ENCODE data around the gene SCPEP1.
A peak's percentile ranks its signal among the peaks of the same experiment; 100 is the strongest.

The SCPEP1 gene

DNA sequence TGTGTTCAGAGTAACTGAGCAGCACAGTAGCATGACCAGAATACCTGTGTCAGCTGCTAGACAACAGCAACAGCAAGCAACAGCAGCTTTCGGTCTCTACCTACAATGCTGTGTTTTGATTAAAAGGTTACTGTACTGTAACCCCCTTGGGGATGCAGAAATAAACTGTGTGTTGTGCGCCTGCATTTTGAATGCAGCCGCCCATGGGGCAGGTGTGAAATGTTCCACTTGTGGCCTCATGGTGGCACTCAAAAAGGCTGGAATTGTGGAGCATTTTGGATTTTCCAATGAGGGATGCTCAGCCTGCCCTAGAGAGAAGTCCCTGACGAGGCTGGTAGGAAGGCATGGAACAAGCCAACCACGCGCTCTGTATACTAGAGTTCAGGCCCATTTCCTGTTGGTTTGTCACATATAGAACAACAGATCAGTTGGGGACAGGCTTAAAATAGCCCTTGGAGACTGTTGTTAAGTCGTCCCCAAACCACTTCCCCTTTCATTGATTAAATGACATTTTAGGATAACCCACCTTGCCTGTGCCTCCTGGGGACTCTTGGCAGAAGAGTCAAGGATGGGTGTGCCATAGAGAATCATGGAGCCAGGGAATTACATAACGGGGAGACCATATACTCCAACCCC lies 27.1 kb downstream of the SCPEP1 start:
- no peak overlapping the region for H3K4me3 ChIP-seq
- TF ChIP-seq, protein P1, sequence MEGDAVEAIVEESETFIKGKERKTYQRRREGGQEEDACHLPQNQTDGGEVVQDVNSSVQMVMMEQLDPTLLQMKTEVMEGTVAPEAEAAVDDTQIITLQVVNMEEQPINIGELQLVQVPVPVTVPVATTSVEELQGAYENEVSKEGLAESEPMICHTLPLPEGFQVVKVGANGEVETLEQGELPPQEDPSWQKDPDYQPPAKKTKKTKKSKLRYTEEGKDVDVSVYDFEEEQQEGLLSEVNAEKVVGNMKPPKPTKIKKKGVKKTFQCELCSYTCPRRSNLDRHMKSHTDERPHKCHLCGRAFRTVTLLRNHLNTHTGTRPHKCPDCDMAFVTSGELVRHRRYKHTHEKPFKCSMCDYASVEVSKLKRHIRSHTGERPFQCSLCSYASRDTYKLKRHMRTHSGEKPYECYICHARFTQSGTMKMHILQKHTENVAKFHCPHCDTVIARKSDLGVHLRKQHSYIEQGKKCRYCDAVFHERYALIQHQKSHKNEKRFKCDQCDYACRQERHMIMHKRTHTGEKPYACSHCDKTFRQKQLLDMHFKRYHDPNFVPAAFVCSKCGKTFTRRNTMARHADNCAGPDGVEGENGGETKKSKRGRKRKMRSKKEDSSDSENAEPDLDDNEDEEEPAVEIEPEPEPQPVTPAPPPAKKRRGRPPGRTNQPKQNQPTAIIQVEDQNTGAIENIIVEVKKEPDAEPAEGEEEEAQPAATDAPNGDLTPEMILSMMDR (IDR thresholded peaks at IDR 0.05): no peak
- DNase-seq (ENCODE audit: low spot score): peak; percentile 21
- no peak overlapping the region for H3K27ac ChIP-seq

DNA sequence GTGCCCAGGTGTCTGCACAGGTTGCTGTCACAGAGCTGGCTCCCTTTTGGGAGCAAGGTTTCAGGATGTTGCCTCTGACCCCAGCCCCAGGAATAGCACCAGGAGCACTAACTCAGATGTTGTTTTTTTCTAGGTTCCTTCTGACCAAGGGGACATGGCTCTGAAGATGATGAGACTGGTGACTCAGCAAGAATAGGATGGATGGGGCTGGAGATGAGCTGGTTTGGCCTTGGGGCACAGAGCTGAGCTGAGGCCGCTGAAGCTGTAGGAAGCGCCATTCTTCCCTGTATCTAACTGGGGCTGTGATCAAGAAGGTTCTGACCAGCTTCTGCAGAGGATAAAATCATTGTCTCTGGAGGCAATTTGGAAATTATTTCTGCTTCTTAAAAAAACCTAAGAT lies 28.1 kb downstream of the SCPEP1 start:
- DNase-seq (ENCODE audit: low spot score): no peak
- H3K27ac ChIP-seq: no peak overlapping the region
- no peak overlapping the region for H3K4me3 ChIP-seq
- TF ChIP-seq, protein P1 (IDR thresholded peaks at IDR 0.05): no peak

DNA sequence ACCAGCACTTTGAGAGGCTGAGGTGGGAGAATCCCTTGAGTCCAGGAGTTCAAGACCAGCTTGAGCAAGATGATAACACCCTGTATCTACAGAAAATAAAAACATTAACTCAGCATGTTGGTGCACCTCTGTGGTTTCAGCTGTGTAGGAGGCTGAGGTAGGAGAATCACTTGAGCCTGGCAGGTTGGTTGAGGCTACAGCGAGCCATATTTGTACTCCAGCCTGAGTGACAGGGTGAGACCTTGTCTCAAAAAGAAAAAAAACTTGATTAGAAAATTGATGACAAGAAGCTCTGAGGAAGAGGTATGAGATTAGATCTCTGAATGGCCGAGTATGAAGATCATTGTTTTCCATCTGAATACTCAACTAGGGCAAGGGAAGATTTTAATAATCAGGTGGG lies 31.0 kb downstream of the SCPEP1 start:
- no peak overlapping the region for H3K4me3 ChIP-seq
- TF ChIP-seq, protein P1 (IDR thresholded peaks at IDR 0.05): no peak
- DNase-seq (ENCODE audit: low spot score): no peak

DNA sequence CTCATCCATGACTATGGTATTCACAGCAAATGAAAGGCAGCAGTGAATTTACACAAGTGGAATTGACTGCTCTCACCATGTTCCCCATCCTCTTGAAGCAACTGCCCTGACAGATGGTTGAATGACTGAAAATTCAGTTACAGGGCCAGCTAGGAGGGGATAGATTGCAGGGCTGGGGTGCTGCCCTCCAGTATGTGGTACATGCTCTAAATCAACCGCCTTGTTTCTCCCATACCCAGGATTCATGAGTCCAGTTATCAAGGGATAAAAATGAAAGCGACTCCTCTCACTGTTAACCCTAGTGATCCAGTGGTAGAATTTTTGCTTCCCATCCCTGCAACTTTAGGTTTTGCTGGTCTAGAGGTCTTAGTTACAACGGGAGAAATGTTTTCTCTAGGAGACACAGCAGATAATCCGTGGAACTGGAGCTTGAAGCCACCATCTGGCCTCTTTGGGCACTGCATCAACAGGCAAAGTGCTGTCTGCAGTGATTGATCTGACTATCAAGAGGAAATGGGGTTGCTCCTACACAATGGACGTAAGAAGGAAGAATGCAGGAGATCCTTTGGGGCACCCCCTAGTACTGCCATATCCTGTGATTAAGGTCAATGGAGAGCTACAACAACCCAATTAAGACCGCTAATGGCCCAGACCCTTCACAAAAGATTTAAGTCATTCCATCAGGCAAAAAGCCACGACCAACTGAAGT lies 32.0 kb downstream of the SCPEP1 start:
- TF ChIP-seq, protein P1 (IDR thresholded peaks at IDR 0.05): peak; percentile 52
- no peak for DNase-seq (ENCODE audit: low spot score)
- H3K27ac ChIP-seq: no peak overlapping the region
- H3K4me3 ChIP-seq: no peak overlapping the region

More for the DNA sequence above, 31.0 kb downstream of the SCPEP1 start:
- no peak overlapping the region for H3K27ac ChIP-seq

DNA sequence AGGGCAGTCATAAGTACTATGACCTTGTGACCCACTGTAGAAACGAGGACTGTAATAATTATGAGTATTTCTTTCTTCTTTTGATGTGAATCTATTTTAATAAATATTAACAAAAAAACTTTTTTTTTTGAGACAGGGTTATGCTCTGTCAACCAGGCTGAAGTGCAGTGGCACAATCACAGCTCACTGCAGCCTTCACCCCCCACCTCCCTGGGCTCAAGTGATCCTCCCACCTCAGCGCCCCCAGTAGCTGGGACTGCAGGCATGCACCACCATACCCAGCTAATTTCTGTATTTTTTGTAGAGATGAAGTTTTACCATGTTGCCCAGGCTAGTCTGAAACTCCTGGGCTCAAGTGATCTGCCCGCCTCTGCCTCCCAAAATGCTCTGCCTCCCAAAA lies 32.6 kb downstream of the SCPEP1 start:
- TF ChIP-seq, protein P1 (IDR thresholded peaks at IDR 0.05): no peak
- no peak for DNase-seq (ENCODE audit: low spot score)
- Histone ChIP-seq H3K27ac (no peak overlapping the region), H3K4me3 (no peak overlapping the region)

DNA sequence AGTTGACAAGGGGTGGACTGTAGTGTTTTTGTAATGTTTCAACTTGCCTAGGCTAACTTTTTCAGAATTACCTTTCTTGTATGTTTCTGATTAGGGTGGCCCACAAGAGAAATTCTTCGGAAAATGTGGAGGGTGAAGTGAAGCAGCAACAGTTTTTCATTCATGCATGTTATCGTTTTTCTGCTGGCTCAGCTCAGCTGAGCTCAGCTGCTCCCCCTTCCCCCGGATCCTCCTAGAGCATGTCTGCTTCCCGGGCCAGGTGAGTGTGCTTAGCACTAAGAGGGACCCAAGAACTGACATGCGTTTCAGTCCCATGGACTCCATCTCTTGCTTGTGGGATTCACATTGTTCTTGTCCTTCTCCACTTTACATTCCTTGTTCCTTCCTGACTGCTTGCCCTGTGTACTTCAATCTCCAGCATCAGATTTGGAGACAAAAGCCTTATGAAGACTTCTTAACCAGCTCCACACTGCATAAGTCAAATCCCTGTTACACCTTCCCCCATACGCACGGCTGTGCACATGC lies 33.6 kb downstream of the SCPEP1 start:
- TF ChIP-seq, protein P1 (IDR thresholded peaks at IDR 0.05): no peak
- H3K27ac ChIP-seq: no peak overlapping the region
- H3K4me3 ChIP-seq: no peak overlapping the region

More for the DNA sequence above, 33.6 kb downstream of the SCPEP1 start:
- no peak for DNase-seq (ENCODE audit: low spot score)

All from coronary artery (tissue), 2 donors.